SK-N-SH (cell line): ENCODE measurements around the gene COL28A1. TPM values are rescaled to one million over a fixed set of nuclear protein-coding genes. Genes with fewer than 3 reads are reported as not detected.

ENCODE experiments used
- CTCF ChIA-PET: fragments of 300-600, 350-600 bp; formaldehyde crosslinking; extraction: SDS; loops from one replicate; lab custom pipeline; 2021; lab: Yijun Ruan, JAX
- POLR2A ChIA-PET: fragments of 350-600 bp; sonication (Branson Sonifier 250); formaldehyde crosslinking; extraction: SDS; loops from one replicate; lab custom pipeline; 2020; ENCODE audit warnings: antibody characterized with exemption, inconsistent platforms; lab: Yijun Ruan, JAX
- DNase-seq: peaks from one replicate; pipeline ENCODE4 v3.0.0; 2012
- H2AFZ ChIP-seq: fragments of 200-600 bp; sonication (generic); 2 replicates; pipeline ENCODE4 v1.8.1; 2016; ENCODE audit warnings: antibody characterized with exemption, mild to moderate bottlenecking, low read depth
- H3F3A ChIP-seq: fragments of 200-600 bp; sonication (generic); replicated peaks from 2 replicates; pipeline ENCODE3; 2016; ENCODE audit warnings: antibody characterized with exemption, mild to moderate bottlenecking; ENCODE audit not compliant: insufficient read depth
- H3K27ac ChIP-seq, 2 experiments: fragments of 200-500 bp in 1 of 2; fragments of 200-600 bp in 1 of 2; sonication (Bioruptor generic) in 1 of 2; sonication (generic), shearing (Covaris generic) in 1 of 2; 2 replicates each; pipeline versions ENCODE4 v1.5.1 to v1.6.1; 2014 to 2016; ENCODE audit warnings: low read depth in 2 of 2, inconsistent platforms in 1 of 2, low read length in 1 of 2, mild to moderate bottlenecking in 1 of 2, mixed read lengths in 1 of 2
- H3K27me3 ChIP-seq: fragments of 200-600 bp; sonication (generic), shearing (Covaris generic); 2 replicates; pipeline ENCODE4 v1.6.1; 2016; ENCODE audit warnings: mixed run types; ENCODE audit not compliant: insufficient read depth
- H3K36me3 ChIP-seq, 2 experiments: fragments of 200-500 bp in 1 of 2; fragments of 200-600 bp in 1 of 2; sonication (Bioruptor generic) in 1 of 2; sonication (generic) in 1 of 2; replicated peaks in 1 of 2; 2 replicates each; pipeline versions ENCODE3 to v1.5.1; 2014 to 2016; ENCODE audit warnings: low read length in 1 of 2, mild to moderate bottlenecking in 1 of 2; ENCODE audit not compliant: insufficient read depth in 2 of 2, control insufficient read depth in 1 of 2
- H3K4me1 ChIP-seq, 2 experiments: fragments of 200-500 bp in 1 of 2; fragments of 200-600 bp in 1 of 2; sonication (Bioruptor generic) in 1 of 2; sonication (generic), shearing (Covaris generic) in 1 of 2; 2 replicates each; pipeline versions ENCODE4 v1.5.1 to v1.6.1; 2014 to 2016; ENCODE audit warnings: low read depth in 1 of 2, low read length in 1 of 2, mixed run types in 1 of 2; ENCODE audit not compliant: insufficient read depth in 2 of 2, control insufficient read depth in 1 of 2
- H3K4me2 ChIP-seq: fragments of 200-600 bp; sonication (generic), shearing (Covaris generic); 2 replicates; pipeline ENCODE4 v1.6.1; 2017; ENCODE audit warnings: mixed run types
- H3K4me3 ChIP-seq, 2 experiments: fragments of 200-500 bp in 1 of 2; fragments of 200-600 bp in 1 of 2; sonication (Bioruptor generic) in 1 of 2; sonication (generic), shearing (Covaris generic) in 1 of 2; 2 replicates each; pipeline versions ENCODE4 v1.5.1 to v1.8.1; 2014 to 2016; ENCODE audit warnings: low read depth in 2 of 2, inconsistent platforms in 1 of 2, low read length in 1 of 2, mild to moderate bottlenecking in 1 of 2, mixed read lengths in 1 of 2, moderate library complexity in 1 of 2
- H3K79me2 ChIP-seq: fragments of 200-600 bp; sonication (generic); 2 replicates; pipeline ENCODE4 v1.8.1; 2017; ENCODE audit warnings: mild to moderate bottlenecking; ENCODE audit not compliant: insufficient read depth
- H3K9ac ChIP-seq: fragments of 200-600 bp; sonication (generic); 2 replicates; pipeline ENCODE4 v1.6.1; 2017; ENCODE audit warnings: mixed run types
- H3K9me2 ChIP-seq: fragments of 200-600 bp; sonication (generic); 2 replicates; pipeline ENCODE4 v1.6.1; 2017; ENCODE audit warnings: mixed run types
- H3K9me3 ChIP-seq: fragments of 200-600 bp; sonication (generic); 2 replicates; pipeline ENCODE4 v1.6.1; 2017; ENCODE audit warnings: mixed run types, mild to moderate bottlenecking, moderate library complexity
- H4K20me1 ChIP-seq: fragments of 200-600 bp; sonication (generic); 2 replicates; pipeline ENCODE4 v1.6.1; 2017; ENCODE audit warnings: mild to moderate bottlenecking, mixed run types; ENCODE audit not compliant: insufficient read depth
- CTCF ChIP-seq: fragments of 200-600 bp; sonication (generic); IDR thresholded peaks from 2 replicates; pipeline ENCODE4 v1.6.1; 2017; ENCODE audit warnings: antibody characterized with exemption, mild to moderate bottlenecking, moderate library complexity
- ELF1 ChIP-seq: IDR thresholded peaks from 2 replicates; pipeline ENCODE4 v1.4.0; 2012
- EP300 ChIP-seq, 2 experiments: IDR thresholded peaks; 2 replicates each; pipeline versions ENCODE4 v1.4.0 to v1.6.1; 2012; ENCODE audit warnings: borderline replicate concordance in 1 of 2, low read depth in 1 of 2, low read length in 1 of 2
- EZH2phosphoT487 ChIP-seq: fragments of 200-600 bp; sonication (generic); IDR thresholded peaks from 2 replicates; pipeline ENCODE4 v1.6.1; 2017; ENCODE audit warnings: low read depth, mixed run types, mild to moderate bottlenecking, antibody characterized with exemption, moderate library complexity, borderline replicate concordance
- FOXJ3 ChIP-seq: sonication (generic); formaldehyde crosslinking; IDR thresholded peaks from 2 replicates; pipeline ENCODE4 v1.5.1; 2020; ENCODE audit warnings: mild to moderate bottlenecking, missing genetic modification reagents
- GABPA ChIP-seq: IDR thresholded peaks from 2 replicates; pipeline ENCODE4 v1.4.0; 2012; ENCODE audit warnings: low read depth, mild to moderate bottlenecking
- IRF3 ChIP-seq: fragments of 150-350 bp; IDR thresholded peaks from 2 replicates; pipeline ENCODE4 v1.6.1; 2016; ENCODE audit warnings: mild to moderate bottlenecking, low read depth, low read length
- JUND ChIP-seq: IDR thresholded peaks from 2 replicates; pipeline ENCODE4 v1.4.0; 2012
- NFIC ChIP-seq: IDR thresholded peaks from 2 replicates; pipeline ENCODE4 v1.4.0; 2012; ENCODE audit warnings: borderline replicate concordance
- RAD21 ChIP-seq: IDR thresholded peaks from 2 replicates; pipeline ENCODE4 v1.6.1; 2012; ENCODE audit warnings: mild to moderate bottlenecking, low read length
- REST ChIP-seq: IDR thresholded peaks from 2 replicates; pipeline ENCODE4 v1.6.1; 2012; ENCODE audit warnings: mild to moderate bottlenecking, low read depth, low read length, moderate library complexity
- SMC3 ChIP-seq: IDR thresholded peaks from 2 replicates; pipeline ENCODE4 v1.6.1; 2012; ENCODE audit warnings: low read depth, low read length, improper control_type of control experiment
- TAF1 ChIP-seq: IDR thresholded peaks from 2 replicates; pipeline ENCODE4 v1.6.1; 2012; ENCODE audit warnings: low read depth, mild to moderate bottlenecking, low read length, moderate library complexity, borderline replicate concordance
- TEAD4 ChIP-seq: IDR thresholded peaks from 2 replicates; pipeline ENCODE4 v1.4.0; 2012; ENCODE audit warnings: mild to moderate bottlenecking, borderline replicate concordance; ENCODE audit not compliant: insufficient read depth
- YY1 ChIP-seq: IDR thresholded peaks from 2 replicates; pipeline ENCODE4 v1.4.0; 2012; ENCODE audit warnings: low read depth, mild to moderate bottlenecking
- WGBS: methylation state at CpG from one replicate; pipeline ENCODE4 v1.1.6; 2017; ENCODE audit warnings: low lambda C conversion rate; 5-methylcytosine and 5-hydroxymethylcytosine counted together
- polyA plus RNA-seq, 3 experiments: library from polyadenylated mRNA; depleted of rRNA; stranded (reverse); fragments of >200 nt; gene quantifications; 2 replicates each; pipeline ENCODE4 v1.2.3, GENCODE V29; 2012
- TF ChIP-seq, protein P1 (sequence below): IDR thresholded peaks from 2 replicates; pipeline ENCODE4 v1.4.0; 2012; ENCODE audit warnings: low read depth
- TF ChIP-seq, protein P2 (sequence below): IDR thresholded peaks from 2 replicates; pipeline ENCODE4 v1.4.0; 2012; ENCODE audit warnings: low read depth, borderline replicate concordance
- TF ChIP-seq, protein P3 (sequence below): fragments of 150-350 bp; IDR thresholded peaks from 2 replicates; pipeline ENCODE4 v1.6.1; 2017; ENCODE audit warnings: antibody characterized with exemption, low read length, low read depth, borderline replicate concordance

COL28A1 gene
- polyA plus RNA-seq, 1 of the 3 experiments (the other 2 are of a cell fraction): not detected

DNA sequence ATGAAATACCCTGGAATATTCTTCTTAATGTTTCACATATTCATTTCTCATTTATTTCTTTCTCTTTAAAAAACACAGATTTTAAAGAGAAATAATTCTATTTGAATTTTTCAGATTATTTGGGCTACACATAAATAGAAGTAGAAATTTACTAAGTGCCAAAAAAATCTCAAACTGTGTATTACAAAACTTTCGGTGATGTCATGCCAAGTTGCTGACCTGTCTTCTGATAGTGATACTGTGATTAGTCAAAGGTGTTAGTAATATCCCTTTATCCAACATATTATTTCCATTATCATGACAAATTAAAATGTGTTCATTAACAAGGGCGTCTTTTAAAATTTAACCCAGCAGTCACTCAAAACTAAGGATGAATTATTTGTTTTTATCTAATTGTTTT, 60.1 kb downstream of the COL28A1 start:
- TF ChIP-seq, protein P1, sequence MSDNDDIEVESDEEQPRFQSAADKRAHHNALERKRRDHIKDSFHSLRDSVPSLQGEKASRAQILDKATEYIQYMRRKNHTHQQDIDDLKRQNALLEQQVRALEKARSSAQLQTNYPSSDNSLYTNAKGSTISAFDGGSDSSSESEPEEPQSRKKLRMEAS: no peak
- no peak for TF ChIP-seq ELF1
- no peak for TF ChIP-seq REST
- TF ChIP-seq IRF3: no peak
- no peak for TF ChIP-seq NFIC
- TF ChIP-seq GABPA: no peak
- TF ChIP-seq EZH2phosphoT487: no peak
- TF ChIP-seq RAD21: no peak
- no peak for TF ChIP-seq SMC3
- TF ChIP-seq EP300 (IDR thresholded peaks at IDR 0.05; ENCODE audit: borderline replicate concordance in 1 of 2, low read depth in 1 of 2, low read length in 1 of 2): no peak
- no peak for TF ChIP-seq TAF1
- TF ChIP-seq JUND: no peak
- TF ChIP-seq, protein P2, sequence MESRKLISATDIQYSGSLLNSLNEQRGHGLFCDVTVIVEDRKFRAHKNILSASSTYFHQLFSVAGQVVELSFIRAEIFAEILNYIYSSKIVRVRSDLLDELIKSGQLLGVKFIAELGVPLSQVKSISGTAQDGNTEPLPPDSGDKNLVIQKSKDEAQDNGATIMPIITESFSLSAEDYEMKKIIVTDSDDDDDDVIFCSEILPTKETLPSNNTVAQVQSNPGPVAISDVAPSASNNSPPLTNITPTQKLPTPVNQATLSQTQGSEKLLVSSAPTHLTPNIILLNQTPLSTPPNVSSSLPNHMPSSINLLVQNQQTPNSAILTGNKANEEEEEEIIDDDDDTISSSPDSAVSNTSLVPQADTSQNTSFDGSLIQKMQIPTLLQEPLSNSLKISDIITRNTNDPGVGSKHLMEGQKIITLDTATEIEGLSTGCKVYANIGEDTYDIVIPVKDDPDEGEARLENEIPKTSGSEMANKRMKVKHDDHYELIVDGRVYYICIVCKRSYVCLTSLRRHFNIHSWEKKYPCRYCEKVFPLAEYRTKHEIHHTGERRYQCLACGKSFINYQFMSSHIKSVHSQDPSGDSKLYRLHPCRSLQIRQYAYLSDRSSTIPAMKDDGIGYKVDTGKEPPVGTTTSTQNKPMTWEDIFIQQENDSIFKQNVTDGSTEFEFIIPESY: no peak
- TF ChIP-seq, protein P3, sequence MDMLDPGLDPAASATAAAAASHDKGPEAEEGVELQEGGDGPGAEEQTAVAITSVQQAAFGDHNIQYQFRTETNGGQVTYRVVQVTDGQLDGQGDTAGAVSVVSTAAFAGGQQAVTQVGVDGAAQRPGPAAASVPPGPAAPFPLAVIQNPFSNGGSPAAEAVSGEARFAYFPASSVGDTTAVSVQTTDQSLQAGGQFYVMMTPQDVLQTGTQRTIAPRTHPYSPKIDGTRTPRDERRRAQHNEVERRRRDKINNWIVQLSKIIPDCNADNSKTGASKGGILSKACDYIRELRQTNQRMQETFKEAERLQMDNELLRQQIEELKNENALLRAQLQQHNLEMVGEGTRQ: no peak
- TF ChIP-seq FOXJ3: no peak
- TF ChIP-seq TEAD4: no peak
- no peak for TF ChIP-seq CTCF
- TF ChIP-seq YY1: no peak
- TF ChIP-seq, all 33 proteins: peak for 0
- no peak for DNase-seq
- Histone ChIP-seq H3K27me3 (no peaks in the 10 kb centered on the region), H3K36me3 (no peaks in the 10 kb centered on the region), H3F3A (no peaks in the 10 kb centered on the region), H3K4me1 (no peaks in the 10 kb centered on the region; a peak in 2 of 4 replicates), H3K4me3 (no peak overlapping the region), H2AFZ (no peak overlapping the region), H3K27ac (no peak overlapping the region), H3K9ac (no peak overlapping the region), H3K4me2 (no peak overlapping the region), H3K9me2 (no peaks in the 10 kb centered on the region), H3K79me2 (no peaks in the 10 kb centered on the region), H3K9me3 (no peaks in the 10 kb centered on the region), H4K20me1 (no peaks in the 10 kb centered on the region)
- ChIA-PET CTCF (no interaction called here), POLR2A (no interaction called here)
- 78% methylated on average over 2 of the region's 2 CpGs for WGBS
